Upper lobe of right lung (tissue), 1 donor: ENCODE measurements around the gene PHAF1. TPM values are rescaled to one million over a fixed set of nuclear protein-coding genes. Genes with fewer than 3 reads are reported as not detected.
A peak's percentile ranks its signal among the peaks of the same experiment; 100 is the strongest.

Source experiments
- ATAC-seq: fragments of 200-7000 bp; cut with Tn5 transposase; one replicate; pipeline ENCODE4 v1.9.1; 2020; ENCODE audit warnings: mild to moderate bottlenecking, moderate library complexity
- DNase-seq: peaks from one replicate; pipeline ENCODE4 v3.0.0-alpha.2; 2020
- H3K27ac ChIP-seq: fragments of 200-600 bp; one replicate; pipeline ENCODE4 v1.8.0; 2022
- H3K27me3 ChIP-seq: fragments of 200-600 bp; one replicate; pipeline ENCODE4 v1.8.0; 2022; ENCODE audit warnings: mild to moderate bottlenecking
- H3K36me3 ChIP-seq: fragments of 200-600 bp; one replicate; pipeline ENCODE4 v1.8.0; 2022
- H3K4me1 ChIP-seq: fragments of 200-600 bp; one replicate; pipeline ENCODE4 v1.8.0; 2022
- H3K4me3 ChIP-seq: fragments of 200-600 bp; one replicate; pipeline ENCODE4 v1.8.0; 2022; ENCODE audit warnings: mild to moderate bottlenecking
- H3K9me3 ChIP-seq: fragments of 200-600 bp; one replicate; pipeline ENCODE4 v1.8.0; 2022
- CTCF ChIP-seq: fragments of 200-600 bp; IDR thresholded peaks from one replicate; pipeline ENCODE4 v1.8.0; 2022; ENCODE audit warnings: antibody characterized with exemption
- intact Hi-C: fragments of 100-400 bp; cut with DNase I; formaldehyde crosslinking; loops from one replicate; pipeline ENCODE4 v1.11.0; 2022
- long read RNA-seq: library from polyadenylated mRNA; unstranded; transcript quantifications from one replicate; pipeline ENCODE4 v2.0.0, GENCODE V29; 2021
- total RNA-seq: library from RNA; stranded (reverse); fragmentation: NEBNext Ultra II Directional; extraction: Animal tissue kit (Norgen Biotek cat#: 25700); gene quantifications from one replicate; pipeline ENCODE4 v1.2.1, GENCODE V29; 2021
- donor health status: DM: no; HTN: yes; CAD: no; lungs with severe emphysema.

Gene PHAF1
- 16.4 TPM for total RNA-seq
- long read RNA-seq, transcript C16orf70-208 (17 exons, 1,353 nt), result major isoform, 12 of 28 reads
- long read RNA-seq, partial matches to known transcripts, result 3 of 28 reads
- long read RNA-seq, other reads (novel, unspliced or antisense), result 12 of 28 reads

- intact Hi-C loops, result no loop called here
Measured at GRCh38 chr16:67109407-67110135, at the start of gene PHAF1. PHAF1 (plus strand) TSS chr16:67109941; CDS start chr16:67110176, 235 bp downstream.

DNA sequence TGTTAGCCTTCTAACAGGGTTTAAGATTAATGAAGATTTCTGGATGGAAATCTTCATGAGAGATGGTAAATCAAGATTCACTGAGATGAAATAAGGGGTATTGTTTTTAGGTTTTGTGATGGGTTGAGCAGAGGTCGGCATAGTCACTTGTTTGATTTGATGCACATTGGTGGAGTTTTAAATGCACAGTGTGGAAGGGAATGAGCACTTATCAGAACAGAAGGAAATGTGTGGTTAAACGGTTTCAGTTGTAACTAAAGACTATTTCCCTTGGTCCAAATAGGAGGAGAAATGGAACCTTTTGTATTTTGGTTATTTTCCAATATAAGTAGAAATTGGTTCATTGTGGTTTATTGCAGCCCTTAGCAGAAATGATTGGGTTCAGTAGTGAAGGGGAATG lies 46.7 kb upstream of the PHAF1 start:
- no peak overlapping the region for H3K27ac ChIP-seq
- H3K36me3 ChIP-seq, result peaks cover 15% of the 10 kb centered on the region
- ATAC-seq, result no peak
- intact Hi-C loops, result no loop called here
- no peak for DNase-seq
- H3K4me3 ChIP-seq, result no peak overlapping the region
- peaks cover 4% of the 10 kb centered on the region for H3K4me1 ChIP-seq
- TF ChIP-seq CTCF, result no peak
- H3K9me3 ChIP-seq, result no peaks in the 10 kb centered on the region
- H3K27me3 ChIP-seq, result no peaks in the 10 kb centered on the region

More at GRCh38 chr16:67109407-67110135, at the start of gene PHAF1:
- Histone ChIP-seq H3K4me3 (peak within 1 kb of the TSS; percentile 99), H3K4me1 (peaks cover 25% of the 10 kb centered on the region), H3K36me3 (no peaks in the 10 kb centered on the region), H3K9me3 (no peaks in the 10 kb centered on the region), H3K27ac (peak within 1 kb of the TSS; percentile 91), H3K27me3 (no peaks in the 10 kb centered on the region)
- TF ChIP-seq CTCF, result no peak
- ATAC-seq, result peak; percentile 97
- peak; percentile 97 for DNase-seq

DNA sequence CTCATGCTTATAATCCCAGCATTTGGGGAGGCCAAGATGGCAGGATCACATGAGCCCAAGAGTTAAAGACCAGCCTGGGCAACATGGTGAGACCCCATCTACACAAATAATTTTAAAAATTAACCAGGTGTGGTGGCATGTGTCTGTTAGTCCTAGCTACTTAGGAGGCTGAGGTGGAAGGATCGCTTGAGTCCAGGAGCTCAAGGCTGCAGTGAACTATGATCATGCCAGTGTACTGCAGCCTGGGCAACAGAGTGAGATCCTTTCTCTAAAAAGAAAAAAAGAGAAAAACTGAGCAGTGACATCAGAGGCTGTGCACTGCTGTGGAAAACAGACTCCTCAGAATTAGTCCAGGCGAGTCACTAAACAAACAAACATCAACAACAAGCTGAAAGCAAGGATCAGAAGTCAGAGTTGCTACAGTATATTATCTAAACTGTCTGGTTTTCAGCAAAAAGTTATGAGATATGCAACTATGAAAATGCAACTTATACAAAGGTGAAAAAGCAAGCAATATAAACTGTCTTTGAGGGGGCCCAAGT lies 41.5 kb upstream of the PHAF1 start:
- H3K4me1 ChIP-seq, result no peaks in the 10 kb centered on the region
- H3K27ac ChIP-seq, result no peak overlapping the region
- intact Hi-C loops, result no loop called here
- DNase-seq, result no peak
- H3K9me3 ChIP-seq, result no peaks in the 10 kb centered on the region
- no peak overlapping the region for H3K4me3 ChIP-seq
- no peak for TF ChIP-seq CTCF
- ATAC-seq, result no peak
- no peaks in the 10 kb centered on the region for H3K27me3 ChIP-seq
- peaks cover 54% of the 10 kb centered on the region for H3K36me3 ChIP-seq

- Histone ChIP-seq H3K27me3 (no peaks in the 10 kb centered on the region), H3K36me3 (peaks cover 70% of the 10 kb centered on the region), H3K27ac (no peak overlapping the region), H3K4me1 (no peaks in the 10 kb centered on the region), H3K9me3 (no peaks in the 10 kb centered on the region), H3K4me3 (no peak overlapping the region)
- no peak for TF ChIP-seq CTCF
- intact Hi-C loops, result no loop called here
- no peak for DNase-seq
- no peak for ATAC-seq
Measured at GRCh38 chr16:67071476-67072048, 38.2 kb upstream of the PHAF1 start.

DNA sequence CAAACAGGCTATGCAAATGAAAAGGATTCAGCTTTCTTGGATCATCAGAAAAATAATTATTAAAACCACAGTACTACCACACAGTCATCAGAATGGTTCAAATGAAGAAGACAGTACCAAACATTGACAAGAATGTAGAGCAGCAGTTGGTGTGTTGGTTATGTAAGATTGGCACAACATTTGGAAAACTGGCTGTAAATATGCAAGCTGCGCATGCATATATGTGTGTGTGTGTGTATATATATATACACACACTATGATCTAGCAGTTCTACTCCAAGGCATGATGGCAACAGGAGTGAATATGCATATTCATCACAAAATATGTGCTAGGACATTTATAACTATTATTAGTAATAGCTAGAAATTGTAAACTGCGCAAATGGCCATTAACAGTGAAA lies 34.4 kb upstream of the PHAF1 start:
- peaks cover 40% of the 10 kb centered on the region for H3K36me3 ChIP-seq

More for the DNA sequence above, 34.4 kb upstream of the PHAF1 start:
- intact Hi-C loops, result no loop called here
- no peak overlapping the region for H3K4me3 ChIP-seq
- ATAC-seq, result no peak
- no peaks in the 10 kb centered on the region for H3K4me1 ChIP-seq
- H3K27ac ChIP-seq, result no peak overlapping the region
- TF ChIP-seq CTCF, result no peak
- H3K27me3 ChIP-seq, result no peaks in the 10 kb centered on the region
- H3K9me3 ChIP-seq, result no peaks in the 10 kb centered on the region
- DNase-seq, result no peak
